Breast epithelium (tissue), 3 donors: ENCODE data around the gene RAP1GAP2.

Experiments used
- POLR2A ChIP-seq: fragments of 450-650 bp; IDR thresholded peaks from one replicate; pipeline ENCODE4 v1.6.1; 2016; ENCODE audit warnings: antibody characterized with exemption, mild to moderate bottlenecking, moderate library complexity
- POLR2AphosphoS5 ChIP-seq, 3 donors: sonication (generic); formaldehyde crosslinking; IDR thresholded peaks; one replicate each; pipeline ENCODE4 v1.6.1; 2017; ENCODE audit warnings: antibody characterized with exemption in 3 of 3
- TF ChIP-seq, protein P1 (sequence below), 3 donors: fragments of 450-650 bp; IDR thresholded peaks; one replicate each; pipeline ENCODE4 v1.5.1; 2016 to 2017; ENCODE audit warnings: antibody characterized with exemption in 3 of 3, mild to moderate bottlenecking in 3 of 3, moderate library complexity in 3 of 3

DNA sequence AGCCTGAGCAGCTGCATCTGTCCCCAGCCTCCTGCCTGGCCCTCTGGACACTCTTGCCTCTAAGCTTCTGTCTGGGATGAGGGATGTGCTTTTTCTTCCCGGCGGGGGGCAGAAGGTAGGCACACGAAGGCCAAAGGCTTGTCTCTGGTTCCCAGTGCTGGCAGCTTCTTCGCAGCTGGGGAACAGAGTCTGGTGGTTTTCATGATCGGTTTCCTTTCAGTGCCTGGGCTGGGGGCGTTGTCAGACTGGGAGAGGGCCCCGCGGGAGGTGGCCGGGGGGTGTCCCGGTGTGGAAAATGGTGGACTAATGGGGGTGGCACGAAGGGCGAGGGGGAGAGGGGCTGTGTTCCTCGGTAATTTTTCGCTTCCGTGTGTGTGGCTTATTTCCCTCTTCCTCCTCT, 988 bp downstream of the RAP1GAP2 start:
- TF ChIP-seq, protein P1, sequence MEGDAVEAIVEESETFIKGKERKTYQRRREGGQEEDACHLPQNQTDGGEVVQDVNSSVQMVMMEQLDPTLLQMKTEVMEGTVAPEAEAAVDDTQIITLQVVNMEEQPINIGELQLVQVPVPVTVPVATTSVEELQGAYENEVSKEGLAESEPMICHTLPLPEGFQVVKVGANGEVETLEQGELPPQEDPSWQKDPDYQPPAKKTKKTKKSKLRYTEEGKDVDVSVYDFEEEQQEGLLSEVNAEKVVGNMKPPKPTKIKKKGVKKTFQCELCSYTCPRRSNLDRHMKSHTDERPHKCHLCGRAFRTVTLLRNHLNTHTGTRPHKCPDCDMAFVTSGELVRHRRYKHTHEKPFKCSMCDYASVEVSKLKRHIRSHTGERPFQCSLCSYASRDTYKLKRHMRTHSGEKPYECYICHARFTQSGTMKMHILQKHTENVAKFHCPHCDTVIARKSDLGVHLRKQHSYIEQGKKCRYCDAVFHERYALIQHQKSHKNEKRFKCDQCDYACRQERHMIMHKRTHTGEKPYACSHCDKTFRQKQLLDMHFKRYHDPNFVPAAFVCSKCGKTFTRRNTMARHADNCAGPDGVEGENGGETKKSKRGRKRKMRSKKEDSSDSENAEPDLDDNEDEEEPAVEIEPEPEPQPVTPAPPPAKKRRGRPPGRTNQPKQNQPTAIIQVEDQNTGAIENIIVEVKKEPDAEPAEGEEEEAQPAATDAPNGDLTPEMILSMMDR (IDR thresholded peaks at IDR 0.05) = no peak
- TF ChIP-seq POLR2AphosphoS5 (IDR thresholded peaks at IDR 0.05) = no peak
- no peak for TF ChIP-seq POLR2A
